Right renal pelvis (tissue), 4 donors: Measurements from ENCODE around the gene KRT73. TPM values are rescaled to one million over a fixed set of nuclear protein-coding genes. Genes with fewer than 3 reads are reported as not detected.
A peak's percentile ranks its signal among the peaks of the same experiment; 100 is the strongest.

Source experiments
- DNase-seq, 4 donors: peaks; one replicate each; pipeline ENCODE4 v3.0.0-alpha.2; 2013; ENCODE audit warnings: low read depth in 4 of 4, low spot score in 3 of 4, missing footprints in 1 of 4
- polyA plus RNA-seq, 4 donors: library from polyadenylated mRNA; unstranded; fragments of 120-200 nt; gene quantifications; one replicate each; pipeline ENCODE4 v1.2.1, GENCODE V29; 2013; ENCODE audit not compliant: insufficient read length in 4 of 4

The KRT73 gene
- polyA plus RNA-seq, 4 donors: not detected

DNA sequence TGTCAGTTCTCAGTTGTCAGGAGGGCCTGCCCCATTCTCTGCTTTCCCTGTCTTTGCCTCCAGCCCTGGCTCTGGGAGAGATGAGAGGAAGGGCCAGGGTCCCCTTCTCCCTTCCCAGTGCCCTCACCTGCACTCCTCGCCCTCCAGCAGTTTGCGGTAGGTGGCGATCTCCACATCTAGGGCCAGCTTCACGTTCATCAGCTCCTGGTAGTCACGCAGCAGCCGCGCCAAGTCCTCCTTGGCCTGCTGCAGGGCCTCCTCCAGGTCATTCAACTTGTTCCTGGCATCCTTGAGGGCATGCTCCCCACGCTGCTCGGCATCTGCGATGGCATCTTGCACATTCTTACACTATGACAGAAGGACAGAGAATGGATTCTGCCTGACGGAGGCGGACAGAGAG is 28.3 kb upstream of the KRT73 start:
- DNase-seq: no peak

DNA sequence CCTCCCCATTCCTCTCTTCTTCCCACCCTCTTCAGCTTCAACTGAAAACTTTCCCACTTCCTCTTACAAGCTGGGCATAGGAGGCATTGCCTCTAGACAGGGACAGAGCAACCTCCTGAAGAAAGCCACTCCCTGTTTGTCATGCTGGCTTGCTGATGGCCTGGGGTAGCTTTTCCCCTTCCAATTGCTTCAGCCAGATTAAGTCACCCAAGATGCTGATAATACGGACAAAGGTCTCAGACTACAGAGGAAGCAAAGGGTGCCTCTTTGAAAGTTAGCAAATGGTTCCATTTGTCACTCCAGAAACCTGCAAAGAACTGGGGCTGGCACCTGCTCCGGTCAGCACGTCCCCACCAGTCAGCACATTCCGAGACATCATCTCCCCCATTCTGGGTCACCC is 27.6 kb upstream of the KRT73 start:
- no peak for DNase-seq

DNA sequence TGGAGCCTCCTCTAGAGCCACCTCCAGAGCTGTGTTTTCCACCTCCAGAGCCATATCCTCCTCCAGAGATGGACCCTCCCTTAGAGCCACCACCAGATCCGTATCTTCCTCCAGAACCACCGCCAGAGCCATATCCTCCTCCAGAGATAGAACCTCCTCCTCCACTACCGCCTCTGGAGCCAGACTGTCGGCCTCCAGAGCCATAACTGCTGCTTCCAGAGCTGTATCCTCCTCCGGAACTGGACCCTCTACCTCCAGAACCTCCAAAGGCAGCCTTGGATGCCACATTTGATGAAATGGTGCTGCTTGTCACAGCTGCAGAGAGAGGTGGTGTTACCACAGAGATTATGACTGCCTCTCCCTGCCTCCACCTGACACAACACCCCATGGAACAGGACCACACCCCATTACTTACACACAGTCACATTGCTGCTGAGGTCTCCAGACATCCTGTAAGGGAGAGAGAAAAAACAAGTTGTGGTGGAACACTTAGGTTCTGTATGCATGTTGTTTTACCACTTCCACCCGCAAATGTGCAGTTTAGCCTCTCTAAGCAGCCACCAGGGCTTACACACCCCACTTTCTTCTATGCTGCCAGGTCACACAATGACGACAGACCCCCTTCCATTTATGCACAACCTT is 26.9 kb upstream of the KRT73 start:
- DNase-seq: no peak

DNA sequence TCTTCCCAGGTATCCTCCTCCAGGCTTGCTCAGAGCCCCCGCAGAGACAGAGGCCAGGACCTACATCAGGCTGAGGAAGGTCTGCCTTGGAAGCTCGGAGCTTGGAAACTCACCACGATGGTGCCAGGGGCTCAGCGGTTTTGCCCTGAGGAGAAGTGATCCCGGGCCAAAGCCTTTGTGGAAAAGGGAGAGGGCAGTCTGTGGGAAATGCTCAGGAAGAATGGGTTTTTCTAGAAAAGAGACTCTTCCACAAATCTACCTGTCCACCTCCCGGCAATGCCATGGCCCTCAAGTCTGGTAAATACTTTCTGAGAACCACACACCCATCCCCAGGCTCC is 25.7 kb upstream of the KRT73 start:
- no peak for DNase-seq

DNA sequence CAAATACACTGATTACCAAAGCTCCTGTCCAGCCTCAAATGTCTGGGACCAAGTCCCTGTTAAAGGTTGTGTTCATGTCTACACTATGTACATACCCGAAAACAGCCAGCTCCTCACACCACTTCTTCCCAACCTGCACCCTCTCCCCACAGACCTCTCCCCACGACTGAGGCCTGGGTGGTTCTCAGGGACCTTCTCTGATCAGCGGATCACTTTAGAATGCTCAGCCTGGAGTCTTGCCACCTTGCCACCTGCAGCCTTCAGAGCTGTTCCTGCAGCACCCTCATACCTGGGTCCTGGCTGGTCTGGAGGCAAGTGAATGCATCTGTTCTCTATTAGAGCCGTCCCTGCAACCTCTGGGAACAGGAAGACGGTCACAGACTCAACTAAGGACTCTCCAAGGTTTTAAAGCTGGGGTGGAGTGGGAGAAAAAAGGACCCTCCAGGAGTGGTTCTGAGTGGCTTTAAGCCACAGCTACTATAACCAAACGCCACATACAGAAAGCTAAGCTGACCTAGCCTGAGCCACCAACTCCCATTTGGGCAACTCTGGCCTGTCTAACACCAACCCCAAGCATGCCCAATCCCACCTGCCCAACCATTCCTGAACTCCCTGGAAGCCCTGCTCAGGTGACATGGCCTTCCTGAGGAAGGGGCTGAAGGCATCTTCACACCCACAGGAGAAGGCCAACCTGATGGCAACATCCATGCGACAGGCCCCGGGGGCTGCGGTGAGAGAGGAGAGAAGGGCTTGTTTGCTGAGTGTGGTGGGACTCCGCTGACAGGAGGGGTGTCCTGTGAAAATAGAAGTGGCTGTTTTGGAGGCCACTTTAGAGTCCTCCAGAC is 25.1 kb upstream of the KRT73 start:
- DNase-seq: no peak

DNA sequence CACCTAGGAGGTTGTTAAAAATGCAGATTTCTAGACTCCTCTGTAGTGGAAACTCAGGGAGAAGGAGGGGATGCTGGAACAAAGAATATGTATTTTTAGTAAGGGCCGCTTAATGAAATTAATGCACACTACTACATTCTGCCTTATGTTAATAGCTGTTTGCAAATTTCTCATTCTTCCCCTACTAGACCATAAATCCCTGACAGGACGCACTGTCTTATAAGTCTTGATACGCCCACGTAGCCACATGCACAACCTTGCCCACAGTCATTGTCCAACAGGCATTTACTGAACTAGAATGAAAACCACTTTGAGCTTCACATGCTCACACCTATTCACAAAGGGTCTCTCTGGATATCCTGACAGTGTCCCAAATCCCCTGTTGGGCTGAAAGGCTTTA is 23.1 kb upstream of the KRT73 start:
- no peak for DNase-seq

DNA sequence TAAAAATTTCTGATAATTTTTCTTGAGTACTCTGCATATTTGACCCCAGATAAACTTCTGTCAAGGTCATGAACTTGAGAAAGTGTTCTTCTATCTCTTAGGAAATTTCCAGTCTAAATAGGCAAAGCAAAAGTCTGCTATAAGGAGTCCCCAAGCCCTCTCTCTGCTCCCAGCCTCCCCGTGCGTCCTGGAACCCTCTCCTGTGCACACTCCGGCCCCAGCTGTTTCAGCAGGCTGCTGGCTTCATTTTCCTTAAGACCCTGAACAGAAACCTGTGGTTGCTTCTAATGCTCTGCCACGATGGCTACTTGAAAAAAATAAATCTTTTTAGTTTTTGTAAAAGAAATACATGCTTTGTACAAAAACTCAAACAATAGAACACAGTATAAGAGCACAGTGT is 18.9 kb upstream of the KRT73 start:
- DNase-seq: no peak

DNA sequence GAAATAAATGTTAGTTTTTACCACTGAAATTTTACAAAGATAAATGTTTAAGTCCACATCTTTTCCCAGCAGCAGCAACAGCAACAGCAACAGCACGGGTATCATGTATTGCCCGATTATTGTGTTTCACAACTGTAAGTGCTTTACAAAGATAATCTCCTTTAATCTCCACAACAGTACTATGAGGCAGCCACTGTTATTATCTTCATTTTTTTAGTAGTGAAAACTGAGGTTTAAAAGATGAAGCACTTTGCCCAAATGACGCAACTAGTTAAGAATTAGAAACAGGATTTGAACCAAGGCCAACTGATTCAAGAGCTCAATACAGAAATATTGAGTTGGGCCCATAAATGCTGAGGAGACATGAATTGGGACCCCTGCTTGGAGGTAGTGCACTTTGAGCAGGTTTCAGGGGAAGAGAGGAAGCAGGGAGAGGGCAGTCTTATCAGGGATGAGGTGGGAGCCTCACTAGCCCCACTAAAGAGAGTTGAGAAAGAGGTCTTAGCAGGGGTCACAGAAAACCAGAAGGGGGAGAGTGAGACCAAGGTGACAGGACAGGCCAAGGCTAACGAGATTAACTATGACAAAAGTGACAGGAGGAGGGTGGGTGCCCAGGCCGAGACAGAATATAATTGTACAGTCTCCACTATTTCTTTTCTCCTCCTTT is 18.4 kb upstream of the KRT73 start:
- no peak for DNase-seq

DNA sequence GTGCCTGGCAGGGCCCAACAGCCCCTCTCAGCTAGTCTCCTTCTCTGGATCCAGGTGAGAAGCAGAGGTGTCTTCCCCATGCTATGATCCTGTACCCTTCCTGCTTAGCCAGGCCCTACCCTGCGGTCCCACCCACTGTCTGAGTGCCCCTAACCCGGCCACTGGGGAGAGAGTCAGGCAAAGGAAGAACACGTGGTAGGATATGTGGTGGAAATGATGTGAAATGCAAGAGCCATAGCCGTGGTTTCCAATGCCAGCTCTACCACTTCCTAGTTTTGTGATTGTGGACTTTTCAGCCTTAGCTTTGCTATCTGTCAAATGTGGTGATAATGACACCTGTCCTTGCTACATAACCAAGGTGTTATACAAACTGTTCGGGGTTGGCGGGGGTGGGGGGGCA is 17.8 kb upstream of the KRT73 start:
- no peak for DNase-seq

DNA sequence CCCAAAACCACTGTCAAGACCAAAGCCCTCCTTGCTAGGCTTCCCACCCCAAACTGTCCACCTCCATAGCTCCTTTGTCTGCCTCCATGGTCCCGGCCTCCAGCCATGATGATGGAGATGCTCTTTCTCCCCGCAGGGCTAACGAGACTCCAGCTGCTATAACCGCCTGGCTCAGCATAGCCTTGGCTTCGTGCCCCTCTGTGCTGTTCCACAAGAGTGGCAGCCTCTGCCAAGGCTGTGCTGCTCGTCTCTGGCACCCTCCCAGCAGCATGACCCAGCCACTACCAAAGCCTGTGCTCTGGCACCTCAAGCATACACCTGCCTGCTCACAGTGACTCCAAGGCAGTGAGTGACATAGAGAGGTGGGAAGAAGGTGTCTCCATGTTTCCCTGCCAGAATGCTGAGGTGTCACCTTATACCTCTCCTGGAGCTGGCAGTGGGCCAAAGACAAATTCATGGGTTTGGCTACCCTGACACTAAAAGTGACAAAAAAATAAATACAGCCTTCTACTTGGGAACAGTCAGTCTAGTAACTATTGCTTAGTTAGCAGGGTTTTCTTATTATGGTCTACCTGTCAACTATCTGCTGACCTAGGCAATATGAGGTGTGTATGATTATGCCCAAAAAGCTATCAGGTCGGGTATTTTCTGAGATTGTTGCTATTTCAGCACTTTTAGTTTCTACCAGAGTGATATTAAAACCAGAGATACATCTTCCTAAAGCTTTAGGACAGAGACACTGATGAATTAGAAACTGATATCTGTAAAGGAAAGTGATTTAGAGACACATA is 16.1 kb upstream of the KRT73 start:
- DNase-seq: no peak

DNA sequence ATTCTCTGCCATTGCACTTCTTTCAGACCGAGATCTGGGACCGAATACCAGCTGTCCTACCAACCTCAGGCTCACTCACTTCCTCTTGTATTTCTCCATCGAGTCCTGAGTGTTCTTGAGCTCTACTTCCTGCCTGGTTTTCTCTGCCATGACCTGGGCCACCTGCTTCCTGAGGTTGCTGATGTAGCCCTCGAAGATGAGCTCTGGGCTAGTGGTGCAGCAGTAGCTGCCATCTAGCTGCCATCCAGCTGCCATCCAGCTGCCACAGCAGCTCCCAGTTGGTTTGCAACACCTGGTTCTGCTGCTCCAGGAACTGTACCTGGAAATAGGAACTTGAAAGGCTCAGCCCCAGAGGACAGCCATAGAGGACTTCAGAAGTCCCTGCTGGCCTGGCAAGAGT is 15.0 kb upstream of the KRT73 start:
- DNase-seq: no peak

DNA sequence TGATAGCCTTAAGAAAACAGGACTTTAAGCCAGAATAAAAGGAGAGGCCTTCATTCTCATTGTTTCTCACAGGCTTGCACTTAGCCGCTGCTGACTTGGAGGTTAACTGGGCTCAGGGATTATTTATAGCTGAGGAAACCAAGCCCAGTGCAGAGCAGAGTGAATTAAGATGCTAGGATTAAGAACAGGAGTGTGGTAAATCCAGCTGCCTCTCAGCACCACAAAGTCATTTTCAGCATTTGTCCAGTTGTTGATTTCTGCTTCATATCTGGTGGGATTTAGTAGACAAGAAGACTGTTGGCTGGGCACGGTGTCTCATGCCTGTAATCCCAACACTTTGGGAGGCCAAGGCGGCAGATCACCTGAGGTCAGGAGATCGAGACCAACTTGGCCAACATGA is 14.3 kb upstream of the KRT73 start:
- DNase-seq: peak in 2 of 4 donors; percentile 15 to 20

DNA sequence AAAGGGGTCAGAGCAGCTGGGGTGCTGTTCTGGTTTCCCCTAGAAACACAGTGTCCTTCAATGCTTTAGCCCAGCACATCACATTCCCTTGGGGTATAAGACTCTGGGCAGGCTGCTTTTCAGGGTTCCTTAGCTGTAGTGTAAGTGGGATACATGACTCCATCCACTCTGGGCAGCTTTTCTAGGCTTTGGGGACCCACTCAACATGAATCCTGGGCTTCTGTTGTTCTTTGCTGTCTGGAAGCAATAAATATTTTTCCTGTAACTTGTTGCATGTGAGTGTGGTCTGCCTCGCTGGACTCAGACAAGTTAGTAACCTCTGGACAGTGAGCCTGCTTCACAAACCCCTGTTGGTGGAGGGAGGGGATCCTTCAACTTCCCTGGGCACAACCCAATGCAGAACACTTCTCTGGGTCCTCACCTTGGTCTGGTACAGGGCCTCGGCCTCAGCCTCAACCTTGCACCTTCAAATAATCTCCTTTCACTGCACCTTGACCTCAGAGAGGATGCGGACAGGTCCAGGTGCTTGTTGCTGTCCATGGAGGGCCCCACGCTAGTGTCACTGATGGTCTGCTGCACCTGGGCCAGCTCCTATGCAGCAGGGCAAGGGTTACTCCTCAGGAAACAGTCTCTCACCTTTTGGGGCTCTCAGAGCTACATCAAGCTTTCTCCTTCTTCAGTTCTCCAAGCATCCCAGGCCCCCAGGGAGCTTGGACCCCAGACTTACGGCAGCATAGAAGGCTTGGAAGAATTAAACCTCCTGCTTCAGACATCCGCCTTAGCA is 13.5 kb upstream of the KRT73 start:
- DNase-seq: no peak

DNA sequence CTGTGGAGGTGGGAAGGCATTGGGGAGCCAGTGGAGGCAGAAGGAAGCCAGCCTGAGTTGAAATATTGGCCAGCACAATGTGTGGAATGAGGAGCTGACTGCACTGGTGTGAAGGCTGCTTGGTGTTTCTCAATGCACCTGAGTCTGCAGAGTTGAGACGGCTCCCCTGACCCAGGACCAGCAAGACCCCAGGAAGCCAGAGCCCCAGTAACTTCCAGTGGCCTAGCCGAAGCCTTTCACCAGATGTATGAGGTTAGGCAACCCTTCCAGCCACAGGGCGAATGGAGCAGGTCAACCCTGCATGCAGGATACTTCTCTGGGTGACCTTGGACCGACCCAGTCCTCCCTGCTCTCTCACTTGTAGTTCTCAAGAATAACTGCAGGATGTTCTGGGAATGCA is 12.9 kb upstream of the KRT73 start:
- DNase-seq: no peak

DNA sequence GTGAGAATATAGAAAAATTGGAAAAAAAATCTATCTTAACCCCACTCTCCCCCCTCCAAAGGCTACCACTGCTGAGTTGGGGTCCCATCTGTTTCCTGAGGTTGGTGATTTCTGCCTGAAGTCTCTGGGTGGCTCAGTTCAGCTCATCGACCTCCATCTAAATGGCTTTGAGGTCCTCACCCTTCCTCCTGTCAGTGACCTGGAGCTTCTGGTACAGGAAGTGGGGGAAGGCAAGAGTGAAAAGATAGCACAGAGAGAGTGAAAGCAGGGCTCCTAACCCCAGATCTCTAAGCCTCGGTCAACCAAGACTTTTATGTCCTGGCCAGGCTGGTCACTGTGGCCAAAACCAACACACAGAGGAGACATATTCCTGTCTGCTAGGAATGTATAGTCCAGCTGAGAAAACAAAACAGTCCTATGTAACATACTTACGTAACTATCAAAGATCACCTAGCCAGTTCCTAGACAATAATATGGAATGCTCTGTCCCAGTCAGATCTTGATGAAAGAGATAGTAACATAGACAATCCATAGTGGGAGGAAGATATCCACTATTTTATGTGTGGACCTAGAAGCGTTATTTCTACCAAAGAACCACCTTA is 12.3 kb upstream of the KRT73 start:
- DNase-seq: no peak

DNA sequence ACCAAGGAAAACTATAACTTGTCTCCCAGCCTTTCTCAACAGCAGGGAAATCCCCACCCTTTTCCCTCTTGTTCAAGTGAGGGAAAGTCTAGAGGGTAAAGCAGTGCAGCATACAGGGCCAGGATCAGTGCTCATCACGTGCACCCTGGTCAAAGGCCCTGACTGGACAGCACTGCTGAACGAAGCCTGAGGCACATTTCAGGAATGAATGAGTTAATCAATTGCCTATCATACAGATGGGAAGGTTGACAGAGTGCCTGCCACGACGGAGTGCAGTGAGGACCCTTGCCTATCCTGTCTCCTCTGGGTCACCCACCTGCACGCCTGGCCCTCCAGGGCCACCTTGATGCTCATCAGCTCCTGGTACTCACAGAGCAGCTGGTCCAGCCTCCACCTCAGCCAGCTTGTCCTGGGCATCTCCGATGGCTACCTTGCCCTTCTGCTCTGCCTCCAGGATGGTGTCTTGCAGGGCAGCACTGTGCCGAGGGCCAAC is 11.7 kb upstream of the KRT73 start:
- DNase-seq: no peak

DNA sequence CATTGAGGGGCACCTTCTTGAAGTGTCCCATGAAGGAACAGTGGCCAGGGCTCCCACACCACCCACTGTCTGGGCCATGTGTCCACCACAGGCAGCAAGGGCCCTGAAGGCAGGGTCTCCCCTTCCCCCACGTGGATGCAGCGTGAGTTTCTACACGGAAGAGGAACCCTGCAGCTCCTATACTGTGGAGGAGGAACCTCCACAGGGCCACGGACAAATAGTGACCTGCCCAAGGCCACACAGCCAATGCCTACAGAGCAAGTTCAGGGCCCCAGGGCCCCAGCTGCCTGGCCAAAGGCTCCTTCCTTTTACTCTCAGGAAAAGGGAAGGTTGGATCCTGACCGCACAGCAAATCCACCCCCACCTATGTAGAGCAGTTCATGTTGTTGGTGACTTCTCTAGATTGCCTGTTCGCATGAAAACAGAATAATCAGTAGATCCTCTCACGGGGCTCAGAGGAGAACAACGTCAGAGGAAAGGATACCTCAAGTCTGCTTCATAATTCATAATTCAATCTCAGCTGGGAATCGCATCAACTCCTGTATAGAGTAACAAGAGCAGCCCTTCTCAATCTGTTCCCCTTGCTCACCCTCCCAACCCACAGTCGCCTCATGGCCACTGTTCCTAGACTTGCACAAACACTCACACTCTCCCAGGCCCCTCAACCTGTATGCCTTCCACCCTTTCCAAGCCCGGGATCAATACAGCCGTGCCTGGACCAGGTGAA is 11.1 kb upstream of the KRT73 start:
- DNase-seq: no peak

DNA sequence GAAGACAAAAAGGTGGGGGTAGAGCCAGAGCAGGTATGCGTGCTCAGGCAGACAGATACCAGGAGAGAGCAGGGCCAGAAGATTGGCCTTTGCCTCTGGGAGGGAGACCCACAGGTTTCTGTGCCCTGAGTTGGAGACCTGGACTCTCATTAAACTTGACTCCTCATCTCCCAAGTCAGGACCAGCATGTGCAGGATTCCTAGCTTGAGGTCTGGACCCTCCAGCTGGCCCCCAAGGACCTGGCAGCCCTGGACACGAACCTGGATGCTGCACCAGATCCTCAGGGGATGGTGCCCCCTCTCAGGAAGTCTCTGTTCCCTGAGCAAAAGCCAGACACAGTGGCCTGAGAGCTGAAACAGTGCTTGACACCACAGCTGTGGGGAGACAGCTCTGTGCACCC is 10.5 kb upstream of the KRT73 start:
- DNase-seq: no peak

DNA sequence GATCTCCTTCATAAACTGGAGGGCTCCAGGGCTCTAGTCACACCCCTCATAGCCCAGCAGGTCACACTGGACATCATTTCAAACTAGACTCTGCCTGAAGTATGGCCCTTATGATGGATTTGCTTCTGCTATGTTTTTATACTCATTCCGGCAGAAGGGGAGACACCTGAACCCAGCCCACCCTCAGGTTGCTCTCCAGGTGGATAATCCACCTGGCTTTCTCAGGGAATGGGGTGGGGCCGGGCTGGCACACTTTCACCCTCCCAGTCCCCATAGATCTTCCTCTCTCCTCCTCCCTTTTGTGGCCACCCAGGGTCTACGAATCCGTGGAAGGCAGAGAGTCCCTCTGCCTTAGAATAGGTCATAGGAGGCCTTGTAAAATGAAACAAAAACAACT is 9.8 kb upstream of the KRT73 start:
- DNase-seq: no peak
